Hepatocyte (in vitro differentiated cells): ENCODE results near the gene MTFR1L.

ENCODE experiments used
- EZH2phosphoT487 ChIP-seq: fragments of 200-600 bp; sonication (generic); IDR thresholded peaks from one replicate; pipeline ENCODE4 v1.6.1; 2018; ENCODE audit warnings: antibody characterized with exemption, mild to moderate bottlenecking, low read depth, moderate library complexity; ENCODE audit not compliant: unreplicated experiment, severe bottlenecking
- TF ChIP-seq, protein P1 (sequence below): fragments of 200-600 bp; sonication (generic); IDR thresholded peaks from 2 replicates; pipeline ENCODE4 v1.5.1; 2016; ENCODE audit warnings: antibody characterized with exemption, mild to moderate bottlenecking; ENCODE audit not compliant: poor library complexity

DNA sequence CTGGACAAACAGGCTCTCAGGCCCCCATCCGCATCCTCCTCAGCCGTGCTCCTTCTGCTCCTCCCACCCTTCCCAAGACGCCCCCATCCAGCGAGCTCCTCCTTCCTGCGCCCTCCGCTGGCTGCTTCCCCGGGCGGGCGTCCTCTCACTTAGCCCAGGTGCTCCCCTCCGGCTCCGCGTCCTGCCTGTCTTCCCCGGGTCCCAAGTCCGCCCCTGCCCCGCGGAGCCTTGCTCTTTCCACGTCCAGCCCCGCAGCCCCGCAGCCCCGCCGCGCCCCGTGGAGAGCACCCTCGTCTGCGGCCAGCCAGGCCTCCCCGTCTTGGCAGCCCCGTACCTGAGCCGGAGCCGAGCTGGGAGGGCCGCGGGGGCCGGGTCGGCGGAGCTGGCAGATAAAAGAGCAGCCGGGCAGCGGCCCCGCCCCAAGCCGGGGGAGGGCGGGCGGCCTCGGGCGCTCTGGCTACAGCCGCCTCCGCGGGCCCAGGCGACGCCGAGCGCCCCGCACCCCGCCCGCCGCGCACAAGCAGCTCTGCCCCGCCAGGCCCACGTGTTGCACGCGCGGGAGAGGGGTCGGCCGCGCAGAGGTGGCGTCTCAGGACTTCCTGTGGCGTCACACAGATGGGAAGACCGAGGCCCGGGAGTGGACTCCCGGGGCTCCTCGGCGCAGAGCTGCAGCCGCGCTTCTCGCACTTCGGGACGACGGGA lies 55.6 kb downstream of the MTFR1L start, which contains the start of gene PAQR7:
- TF ChIP-seq EZH2phosphoT487 = no peak
- TF ChIP-seq, protein P1, sequence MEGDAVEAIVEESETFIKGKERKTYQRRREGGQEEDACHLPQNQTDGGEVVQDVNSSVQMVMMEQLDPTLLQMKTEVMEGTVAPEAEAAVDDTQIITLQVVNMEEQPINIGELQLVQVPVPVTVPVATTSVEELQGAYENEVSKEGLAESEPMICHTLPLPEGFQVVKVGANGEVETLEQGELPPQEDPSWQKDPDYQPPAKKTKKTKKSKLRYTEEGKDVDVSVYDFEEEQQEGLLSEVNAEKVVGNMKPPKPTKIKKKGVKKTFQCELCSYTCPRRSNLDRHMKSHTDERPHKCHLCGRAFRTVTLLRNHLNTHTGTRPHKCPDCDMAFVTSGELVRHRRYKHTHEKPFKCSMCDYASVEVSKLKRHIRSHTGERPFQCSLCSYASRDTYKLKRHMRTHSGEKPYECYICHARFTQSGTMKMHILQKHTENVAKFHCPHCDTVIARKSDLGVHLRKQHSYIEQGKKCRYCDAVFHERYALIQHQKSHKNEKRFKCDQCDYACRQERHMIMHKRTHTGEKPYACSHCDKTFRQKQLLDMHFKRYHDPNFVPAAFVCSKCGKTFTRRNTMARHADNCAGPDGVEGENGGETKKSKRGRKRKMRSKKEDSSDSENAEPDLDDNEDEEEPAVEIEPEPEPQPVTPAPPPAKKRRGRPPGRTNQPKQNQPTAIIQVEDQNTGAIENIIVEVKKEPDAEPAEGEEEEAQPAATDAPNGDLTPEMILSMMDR = peak; percentile 20
